ENCODE measurements around the gene NEK5. TPM values are rescaled to one million over a fixed set of nuclear protein-coding genes. Genes with fewer than 3 reads are reported as not detected.
A peak's percentile ranks its signal among the peaks of the same experiment; 100 is the strongest.
"Not testable (repeated sequence)": the region's sequence is repeated elsewhere in the genome, so short reads cannot be mapped to it uniquely, and the experiment has no call there.

NEK5 gene
- 0.11 TPM for total RNA-seq
- long read RNA-seq, result 0 reads

GRCh38 chr13:52128714-52129700 lies at the start of gene NEK5:
Gene NEK5 (minus strand): TSS chr13:52129073. CDS start chr13:52127482, 1,591 bp downstream.
- intact Hi-C loops (cut with DNase I), result loop anchor here (5.0 kb wide), 2 partner anchors 282 to 312 kb away; partner anchors contain the start of gene TMEM272
- DNase-seq (ENCODE audit: missing footprints), result peak; percentile 86
- ATAC-seq, result peak; percentile 88

GRCh38 chr13:52177276-52177675 lies 48.4 kb upstream of the NEK5 start:
- intact Hi-C loops (cut with DNase I), result no loop called here
- DNase-seq (ENCODE audit: missing footprints) (no peak), ATAC-seq (no peak)

- DNase-seq (ENCODE audit: missing footprints); intact Hi-C loops (cut with DNase I); ATAC-seq: not testable (repeated sequence)
Observed at GRCh38 chr13:52173970-52174369, 45.1 kb upstream of the NEK5 start.

- ATAC-seq, result no peak
- intact Hi-C loops (cut with DNase I), result no loop called here
Observed at GRCh38 chr13:52173373-52173772, 44.5 kb upstream of the NEK5 start.

GRCh38 chr13:52171686-52172085 lies 42.8 kb upstream of the NEK5 start:
- intact Hi-C loops (cut with DNase I); DNase-seq (ENCODE audit: missing footprints); ATAC-seq: not testable (repeated sequence)

More at GRCh38 chr13:52173373-52173772, 44.5 kb upstream of the NEK5 start:
- DNase-seq (ENCODE audit: missing footprints), result no peak

- intact Hi-C loops (cut with DNase I); ATAC-seq; DNase-seq (ENCODE audit: missing footprints): not testable (repeated sequence)
Observed at GRCh38 chr13:52170828-52171391, 42.0 kb upstream of the NEK5 start.

GRCh38 chr13:52169839-52170238 lies 41.0 kb upstream of the NEK5 start:
- no peak for ATAC-seq
- intact Hi-C loops (cut with DNase I), result no loop called here

GRCh38 chr13:52165411-52165810 lies 36.5 kb upstream of the NEK5 start:
- intact Hi-C loops (cut with DNase I), result no loop called here
- no peak for DNase-seq (ENCODE audit: missing footprints)
- no peak for ATAC-seq

More at GRCh38 chr13:52169839-52170238, 41.0 kb upstream of the NEK5 start:
- no peak for DNase-seq (ENCODE audit: missing footprints)

- ATAC-seq (no peak), DNase-seq (ENCODE audit: missing footprints) (no peak)
- intact Hi-C loops (cut with DNase I), result no loop called here
Observed at GRCh38 chr13:52164989-52165388, 36.1 kb upstream of the NEK5 start.

- intact Hi-C loops (cut with DNase I); ATAC-seq; DNase-seq (ENCODE audit: missing footprints): not testable (repeated sequence)
Observed at GRCh38 chr13:52163878-52164277, 35.0 kb upstream of the NEK5 start.

- DNase-seq (ENCODE audit: missing footprints), result no peak
- ATAC-seq, result no peak
- intact Hi-C loops (cut with DNase I), result no loop called here
Observed at GRCh38 chr13:52162279-52163101, 33.6 kb upstream of the NEK5 start.

GRCh38 chr13:52161181-52161646 lies 32.3 kb upstream of the NEK5 start:
- no peak for DNase-seq (ENCODE audit: missing footprints)
- intact Hi-C loops (cut with DNase I), result no loop called here
- ATAC-seq, result no peak

GRCh38 chr13:52160506-52160905 lies 31.6 kb upstream of the NEK5 start:
- no peak for DNase-seq (ENCODE audit: missing footprints)
- intact Hi-C loops (cut with DNase I), result no loop called here
- no peak for ATAC-seq

- DNase-seq (ENCODE audit: missing footprints), result no peak
- no peak for ATAC-seq
- intact Hi-C loops (cut with DNase I), result no loop called here
Observed at GRCh38 chr13:52160053-52160452, 31.2 kb upstream of the NEK5 start.

- intact Hi-C loops (cut with DNase I), result loop anchor here (5.0 kb wide), 1 partner anchor 38 kb away; no protein-coding TSS in a partner anchor
- ATAC-seq (peak; percentile 92), DNase-seq (ENCODE audit: missing footprints) (peak; percentile 85)
Observed at GRCh38 chr13:52159159-52159982, 30.5 kb upstream of the NEK5 start, which contains the start of gene NEK3. Gene NEK3 (minus strand): TSS chr13:52159597. CDS start chr13:52156191, 3,406 bp downstream.

- ATAC-seq (peak; percentile 65), DNase-seq (ENCODE audit: missing footprints) (no peak)
- intact Hi-C loops (cut with DNase I), result loop anchor here (5.0 kb wide), 1 partner anchor 39 kb away; no protein-coding TSS in a partner anchor
Observed at GRCh38 chr13:52158629-52159158, 29.8 kb upstream of the NEK5 start.

GRCh38 chr13:52156724-52157261 lies 27.9 kb upstream of the NEK5 start:
- intact Hi-C loops (cut with DNase I), result loop anchor here (5.0 kb wide), 1 partner anchor 41 kb away; no protein-coding TSS in a partner anchor
- ATAC-seq (no peak), DNase-seq (ENCODE audit: missing footprints) (no peak)

Measured in Right ventricle myocardium inferior (tissue), 1 donor.